Adipose tissue (tissue), 3 donors: ENCODE results near the gene PDHA1. TPM values are rescaled to one million over a fixed set of nuclear protein-coding genes. Genes with fewer than 3 reads are reported as not detected.

Experiments
- H3K27ac ChIP-seq: one replicate; pipeline ENCODE4 v1.5.1; 2013; ENCODE audit warnings: low read depth, low read length
- WGBS, 3 donors: extraction: QIAGEN DNeasy Blood & Tissue Kit; methylation state at CpG; one replicate each; pipeline ENCODE4 v1.1.7; 2013; 5-methylcytosine and 5-hydroxymethylcytosine counted together
- polyA plus RNA-seq, 3 donors: library from polyadenylated mRNA; stranded (reverse); fragments of 200-250 nt; gene quantifications; one replicate each; pipeline ENCODE4 v1.2.3, GENCODE V29; 2013
- donor health status: healthy with polysubstance abuse.
- donor health status: Bipolar disorder and iron deficiency.
- donor health status: healthy.

Gene PDHA1
- polyA plus RNA-seq, result 100 to 1,000 TPM in 1 of 3 donors, 10 to 100 TPM in 2; 91.2 to 262 (median 95.4) TPM

DNA sequence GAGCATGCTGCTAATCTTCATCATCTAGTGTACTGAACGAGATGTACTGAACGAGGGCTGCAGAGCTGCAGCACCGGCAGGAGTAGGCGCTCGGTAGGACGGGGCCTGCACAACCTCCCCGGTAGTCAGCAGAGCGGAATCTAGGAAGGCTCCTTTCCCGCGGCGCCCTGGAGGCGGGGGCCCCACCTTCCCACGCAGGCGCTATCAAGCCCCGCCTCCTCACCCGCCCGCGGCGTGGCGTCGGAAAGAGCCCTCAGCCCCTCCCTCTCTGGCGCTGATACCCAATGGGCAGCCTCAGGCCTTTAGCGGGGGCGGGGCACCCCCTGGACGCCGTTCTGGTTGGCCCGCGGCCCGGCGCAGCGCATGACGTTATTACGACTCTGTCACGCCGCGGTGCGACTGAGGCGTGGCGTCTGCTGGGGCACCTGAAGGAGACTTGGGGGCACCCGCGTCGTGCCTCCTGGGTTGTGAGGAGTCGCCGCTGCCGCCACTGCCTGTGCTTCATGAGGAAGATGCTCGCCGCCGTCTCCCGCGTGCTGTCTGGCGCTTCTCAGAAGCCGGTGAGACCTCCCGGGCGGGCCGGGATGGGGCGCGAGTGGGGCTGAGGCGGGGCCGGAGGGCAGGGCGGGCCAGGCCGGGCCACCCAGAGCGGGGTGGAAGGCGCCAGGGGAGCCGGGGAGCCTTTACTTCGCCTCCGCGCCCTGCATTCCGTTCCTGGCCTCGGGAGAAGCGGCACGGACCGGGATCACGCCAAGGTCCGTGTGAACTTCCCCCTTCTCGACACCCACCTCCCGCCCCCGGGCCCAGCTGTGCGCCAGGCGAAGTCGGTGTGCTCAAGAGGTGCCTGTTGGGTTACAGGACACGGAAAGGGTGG lies at the start of gene PDHA1:
PDHA1 (plus strand) TSS at position 393 of the 874 bp plus-strand sequence; CDS start at position 504, 111 bp downstream.
- 0 to 27% (median 0%) methylated on average over 39 to 73 of the region's 81 CpGs for WGBS, 3 donors
- no peak within 1 kb of the TSS for H3K27ac ChIP-seq

DNA sequence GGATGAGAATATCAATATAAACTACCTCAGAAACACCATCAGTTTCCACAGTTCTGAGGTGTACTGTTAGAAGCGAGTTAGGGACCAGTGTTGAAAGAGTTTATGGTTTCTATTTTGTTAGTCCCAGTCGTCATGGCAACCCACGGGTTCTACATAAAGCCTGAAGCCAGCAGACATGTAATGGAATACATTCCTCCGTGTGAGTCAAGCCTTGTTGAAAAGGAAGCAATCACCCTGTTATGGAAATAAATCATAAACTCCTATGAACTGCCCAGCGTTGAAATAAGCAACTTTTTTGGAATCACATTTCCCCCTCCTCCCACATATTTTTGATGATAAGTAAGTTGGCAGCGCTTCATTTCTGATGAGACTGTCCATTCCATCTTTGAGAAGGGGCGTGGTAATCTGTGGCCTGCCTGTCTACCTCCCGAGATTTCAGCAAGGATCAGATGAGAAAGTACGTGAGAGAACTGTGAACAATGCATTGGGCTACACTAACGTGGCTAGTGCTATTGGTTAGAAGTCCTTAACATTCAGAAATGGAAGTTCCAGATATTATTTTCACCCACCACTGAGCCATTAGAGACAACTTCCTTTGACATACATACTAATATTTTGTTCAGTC lies 40.4 kb upstream of the PDHA1 start:
- 42 to 64% (median 50%) methylated on average over 10 of the region's 10 CpGs for WGBS, 3 donors
- H3K27ac ChIP-seq, result no peak overlapping the region

DNA sequence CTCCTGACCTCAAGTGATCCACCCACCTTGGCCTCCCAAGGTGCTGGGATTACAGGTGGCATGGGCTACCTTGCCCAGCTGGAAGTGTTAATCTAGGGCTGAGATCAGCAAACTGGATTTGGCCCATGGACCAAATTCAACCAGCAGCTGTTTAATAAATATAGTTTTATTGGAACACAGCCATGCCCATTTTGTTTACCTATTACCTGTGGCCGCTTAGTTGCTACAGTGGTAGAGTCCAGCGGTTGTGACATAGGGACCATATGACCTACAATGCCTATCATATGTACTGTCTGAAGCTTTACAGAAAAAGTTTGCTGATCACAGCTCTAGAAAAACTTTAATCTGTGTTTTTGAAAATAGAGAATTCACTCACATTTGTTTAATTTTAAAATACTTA lies 17.2 kb upstream of the PDHA1 start:
- H3K27ac ChIP-seq, result no peak overlapping the region
- WGBS, 3 donors, result 35 to 91% (median 86%) methylated on average over 2 of the region's 2 CpGs

DNA sequence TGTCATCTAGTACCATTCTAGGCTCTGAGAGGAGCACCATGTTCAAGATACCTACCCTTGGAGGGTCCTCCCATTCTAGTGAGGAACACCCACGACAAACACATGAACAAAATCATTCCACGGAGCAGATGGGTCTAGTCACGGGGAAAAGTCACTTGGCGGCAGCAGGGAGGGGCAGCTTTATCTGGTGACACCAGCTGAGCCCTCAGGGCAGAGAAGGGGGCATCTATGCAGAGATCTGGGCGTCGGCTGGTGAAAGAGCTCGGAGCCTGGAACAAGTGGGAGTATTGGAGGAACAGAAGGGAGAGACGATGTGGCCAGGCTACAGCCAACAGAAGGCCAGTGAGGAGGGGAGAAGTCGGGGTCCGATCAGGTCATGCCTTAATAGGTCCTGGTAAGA lies 11.9 kb upstream of the PDHA1 start:
- 82 to 93% (median 87%) methylated on average over 10 of the region's 10 CpGs for WGBS, 3 donors
- no peak overlapping the region for H3K27ac ChIP-seq

DNA sequence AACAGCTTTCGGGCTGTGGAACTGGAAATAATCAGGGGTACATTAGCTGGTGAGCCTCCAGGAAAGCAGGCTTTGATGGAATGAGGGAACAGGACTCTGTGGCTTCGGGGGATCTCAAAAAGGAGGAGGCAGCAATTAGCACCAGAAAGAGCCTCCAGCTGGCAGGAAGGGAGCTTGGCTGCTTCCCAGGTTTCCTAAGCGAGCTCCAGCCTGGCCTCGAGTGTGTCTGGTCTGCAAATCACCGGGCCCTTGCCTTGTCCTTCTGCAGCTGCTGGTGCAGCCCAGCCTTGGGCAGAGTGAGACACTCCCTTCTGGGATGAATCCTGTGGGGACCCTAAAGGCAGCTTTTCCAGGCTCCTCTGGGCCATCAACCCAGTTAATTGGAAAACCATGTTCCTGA lies 10.7 kb upstream of the PDHA1 start:
- no peak overlapping the region for H3K27ac ChIP-seq
- WGBS, 3 donors, result 25 to 82% (median 51%) methylated on average over 1 to 5 of the region's 5 CpGs

DNA sequence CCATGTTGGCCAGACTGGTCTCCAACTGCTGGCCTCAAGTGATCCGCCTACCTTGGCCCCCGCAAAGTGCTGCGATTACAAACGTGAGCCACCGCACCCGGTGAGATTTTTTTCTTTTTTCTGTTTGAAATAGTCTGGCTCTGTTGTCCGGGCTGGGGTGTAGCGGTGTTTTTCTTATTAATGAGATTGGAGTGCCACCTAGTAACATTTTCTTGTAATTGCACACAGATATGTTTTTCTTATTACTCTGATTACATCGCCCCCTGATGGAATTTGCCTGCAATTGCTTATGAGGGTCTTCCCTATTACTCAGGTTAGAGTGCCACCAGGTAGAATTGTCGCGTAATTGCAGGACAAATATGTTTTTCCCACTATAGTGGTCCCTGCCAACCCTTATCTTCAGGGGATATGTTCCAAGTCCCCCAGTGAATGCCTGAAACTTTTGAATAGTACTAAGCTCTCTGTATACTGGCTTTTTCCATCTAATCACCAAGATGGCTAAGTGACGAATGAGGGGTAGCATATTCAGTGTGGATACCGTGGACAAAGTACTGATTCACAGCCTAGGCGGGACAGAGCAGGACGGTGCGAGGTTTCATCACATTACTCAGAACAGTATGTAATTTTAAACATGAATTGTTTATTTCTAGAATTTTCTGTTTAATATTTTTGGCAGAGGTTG lies 8.6 kb upstream of the PDHA1 start:
- no peak overlapping the region for H3K27ac ChIP-seq
- 63 to 72% (median 67%) methylated on average over 16 of the region's 16 CpGs for WGBS, 3 donors

DNA sequence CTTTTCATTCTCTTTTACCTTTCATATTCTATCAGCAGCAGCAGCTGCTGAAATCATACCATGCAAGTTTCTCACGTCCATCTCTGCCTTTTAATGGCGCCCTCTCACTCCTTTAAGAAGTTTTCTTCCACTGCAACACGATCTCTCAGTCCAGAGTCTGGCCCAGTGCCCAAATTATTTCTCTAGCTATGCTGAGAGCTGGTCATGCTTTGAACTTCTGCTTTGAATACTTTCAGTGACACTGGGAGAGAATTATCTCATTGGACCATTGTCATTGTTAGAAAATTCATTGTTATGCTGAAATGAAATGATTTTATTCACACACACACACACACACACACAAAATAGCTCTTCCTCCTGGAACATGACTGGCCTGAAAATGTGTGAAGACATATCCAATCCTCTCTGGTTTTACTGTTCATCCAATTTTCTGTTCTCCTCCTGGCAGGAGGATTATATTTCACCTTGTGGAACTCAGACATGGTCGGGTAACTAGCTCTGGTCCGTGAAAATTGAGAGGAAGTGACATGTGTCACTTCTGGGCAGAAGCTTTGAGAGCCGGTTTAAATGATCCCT lies 1.3 kb upstream of the PDHA1 start:
- 39 to 56% (median 44%) methylated on average over 6 of the region's 6 CpGs for WGBS, 3 donors
- no peak overlapping the region for H3K27ac ChIP-seq

DNA sequence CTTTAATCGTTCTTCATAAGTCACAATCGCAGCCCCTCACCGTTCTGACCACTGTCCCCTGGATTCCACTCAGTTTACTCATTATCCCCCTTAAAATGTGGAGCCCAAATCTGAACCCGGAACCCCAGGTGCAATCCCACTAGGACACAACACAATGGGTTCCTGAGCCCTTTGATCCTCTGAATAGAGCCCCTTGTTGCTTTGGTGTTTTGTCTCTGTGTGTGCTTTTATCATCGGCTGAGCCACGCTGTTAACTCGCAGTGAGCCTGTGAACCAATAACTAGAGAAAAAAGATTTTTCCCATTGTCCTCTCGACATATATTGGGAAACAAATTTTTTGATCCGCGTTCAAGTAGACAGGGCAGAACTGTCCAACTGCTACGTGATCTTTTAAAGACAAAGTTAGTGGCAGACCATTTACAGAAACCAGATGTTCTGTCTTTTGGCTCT lies 617 bp upstream of the PDHA1 start:
- H3K27ac ChIP-seq, result no peak overlapping the region
- 31 to 51% (median 40%) methylated on average over 11 of the region's 11 CpGs for WGBS, 3 donors

DNA sequence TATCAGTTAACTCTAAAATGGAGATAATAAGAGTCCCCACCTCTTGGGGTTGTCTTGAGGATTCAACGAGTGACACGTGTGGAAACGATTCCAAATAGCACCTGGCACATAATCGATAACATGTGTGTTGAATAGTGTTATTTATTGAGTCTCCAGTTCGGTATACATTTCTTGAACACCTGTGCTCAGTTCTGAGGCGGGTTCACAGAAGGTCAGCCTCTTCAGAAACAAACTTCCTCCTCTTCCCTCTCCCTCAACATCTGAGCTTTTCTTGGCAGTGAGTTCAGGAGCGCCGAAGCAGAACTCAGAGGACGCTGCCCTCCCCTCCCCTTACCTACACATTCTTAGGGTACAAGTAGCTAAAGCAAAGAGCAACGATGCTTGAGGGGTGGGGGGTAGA lies 934 bp downstream of the PDHA1 start:
- H3K27ac ChIP-seq, result no peak overlapping the region
- 2 to 28% (median 4%) methylated on average over 10 of the region's 10 CpGs for WGBS, 3 donors

DNA sequence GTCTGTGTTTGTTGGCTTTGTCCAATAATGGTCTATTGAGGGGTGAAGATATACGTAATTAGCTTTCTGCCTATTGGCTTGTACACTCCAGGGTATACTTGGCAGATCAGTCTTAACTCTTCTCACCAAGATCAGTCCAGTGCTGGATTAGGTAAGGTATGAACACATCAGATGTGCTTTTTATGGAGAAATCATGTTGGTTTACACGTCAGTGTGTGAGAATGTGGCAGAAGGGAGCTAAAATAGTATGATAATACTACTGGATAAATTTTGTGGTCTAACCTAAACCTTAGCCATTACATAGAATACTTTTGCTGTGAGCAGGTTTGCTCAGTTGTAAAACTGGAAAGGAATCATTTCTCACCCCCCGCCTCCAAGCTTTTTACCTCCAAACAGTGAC lies 4.2 kb downstream of the PDHA1 start:
- H3K27ac ChIP-seq, result no peak overlapping the region
- 58 to 72% (median 65%) methylated on average over 3 of the region's 3 CpGs for WGBS, 3 donors

DNA sequence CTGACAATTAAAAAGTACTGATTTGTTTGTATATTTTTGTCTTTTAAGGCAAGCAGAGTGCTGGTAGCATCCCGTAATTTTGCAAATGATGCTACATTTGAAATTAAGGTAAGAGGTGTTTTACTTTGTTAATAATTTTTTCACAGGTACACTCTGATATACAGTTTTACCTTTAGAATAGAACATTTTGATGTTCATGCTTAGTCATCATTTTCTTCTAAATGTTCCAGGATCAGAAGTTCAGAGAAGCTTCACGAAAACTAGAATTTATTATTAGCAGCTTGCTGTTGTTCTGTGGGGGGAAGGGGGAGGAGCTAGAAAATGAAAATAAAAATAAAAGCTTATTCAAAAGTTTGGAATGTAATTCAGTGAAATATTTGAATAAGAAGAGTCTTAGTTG lies 5.5 kb downstream of the PDHA1 start:
- no peak overlapping the region for H3K27ac ChIP-seq
- WGBS, 3 donors, result 77 to 91% (median 82%) methylated on average over 2 of the region's 2 CpGs

DNA sequence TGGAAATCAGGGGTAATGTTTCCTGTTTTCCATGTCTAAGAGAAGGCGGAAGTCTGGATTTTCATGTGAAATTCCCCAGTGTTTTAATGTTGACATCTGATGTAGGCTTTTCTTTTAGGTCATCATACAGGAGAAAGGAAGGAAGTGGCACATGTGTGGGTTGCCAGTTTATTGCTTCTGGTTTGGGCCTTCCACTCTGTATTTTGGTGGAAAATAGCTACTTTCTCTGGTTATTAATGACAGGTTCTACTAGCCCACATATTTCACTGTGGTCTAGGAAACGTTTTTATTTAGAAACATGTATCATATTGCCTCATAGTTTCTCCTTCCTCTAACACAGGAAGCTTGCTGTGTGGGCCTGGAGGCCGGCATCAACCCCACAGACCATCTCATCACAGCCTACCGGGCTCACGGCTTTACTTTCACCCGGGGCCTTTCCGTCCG lies 7.2 kb downstream of the PDHA1 start:
- H3K27ac ChIP-seq, result no peak overlapping the region
- 32 to 75% (median 61%) methylated on average over 8 of the region's 8 CpGs for WGBS, 3 donors

DNA sequence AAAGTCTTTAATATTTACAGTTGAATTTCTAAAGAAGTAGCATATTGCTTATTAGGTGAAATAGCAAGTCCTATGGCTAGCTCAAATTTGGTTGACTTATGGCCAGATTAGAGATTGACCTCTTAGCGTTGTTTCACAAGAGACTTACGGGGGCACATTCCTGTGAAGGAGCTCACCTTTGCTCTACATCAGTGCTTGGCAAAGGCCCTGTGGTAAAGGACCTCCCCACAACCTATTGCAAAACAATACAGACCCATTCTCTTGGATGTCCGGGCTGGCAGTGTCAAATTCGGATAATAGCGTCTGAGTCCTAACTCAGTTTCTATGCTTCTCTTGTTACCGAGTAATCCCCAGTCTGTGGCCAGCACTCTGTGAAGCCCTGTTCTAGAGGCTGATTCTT lies 10.9 kb downstream of the PDHA1 start:
- WGBS, 3 donors, result 85 to 88% (median 87%) methylated on average over 6 of the region's 6 CpGs

DNA sequence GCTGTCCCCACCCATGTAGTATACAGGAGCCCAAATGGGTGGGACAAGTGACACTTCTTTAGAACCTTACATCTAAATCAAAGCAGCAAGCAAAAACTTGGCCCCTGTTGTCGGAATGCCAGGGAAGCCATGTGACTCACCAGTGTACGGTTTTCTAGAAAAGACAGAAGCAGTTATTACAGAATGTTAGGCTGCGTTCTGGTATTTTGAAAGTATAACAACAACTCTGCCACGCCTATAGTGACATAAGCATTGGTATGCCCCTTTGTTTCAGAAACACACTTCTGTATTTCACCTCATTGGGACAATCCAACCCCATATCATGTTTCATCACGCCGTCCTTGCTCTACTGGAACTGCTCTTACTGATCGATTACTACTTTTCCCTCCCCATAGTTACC lies 14.8 kb downstream of the PDHA1 start:
- WGBS, 3 donors, result 62 to 88% (median 78%) methylated on average over 7 of the region's 7 CpGs
- no peak overlapping the region for H3K27ac ChIP-seq

More for the DNA sequence above, 10.9 kb downstream of the PDHA1 start:
- no peak overlapping the region for H3K27ac ChIP-seq

DNA sequence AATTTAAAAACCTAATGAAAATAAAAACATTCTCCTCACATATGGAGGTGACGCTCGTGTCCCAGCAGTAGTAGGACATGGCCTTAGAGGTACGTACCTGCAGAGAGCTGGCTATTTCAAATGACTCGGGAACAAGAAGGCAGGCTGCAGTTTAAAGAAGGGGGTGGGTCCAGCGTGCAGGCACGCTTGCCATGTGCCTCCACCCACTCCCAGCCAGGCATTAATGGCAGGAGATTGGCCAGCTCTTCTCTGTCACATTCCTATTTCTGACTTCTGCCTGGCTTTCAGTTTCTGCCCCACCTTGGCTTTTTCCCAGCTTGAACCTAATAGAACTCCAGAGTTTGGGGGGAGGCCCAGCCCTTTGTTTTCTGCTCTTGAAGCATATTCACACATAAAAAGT lies 17.2 kb downstream of the PDHA1 start:
- WGBS, 3 donors, result 75 to 100% (median 89%) methylated on average over 4 to 6 of the region's 6 CpGs
- no peak overlapping the region for H3K27ac ChIP-seq

DNA sequence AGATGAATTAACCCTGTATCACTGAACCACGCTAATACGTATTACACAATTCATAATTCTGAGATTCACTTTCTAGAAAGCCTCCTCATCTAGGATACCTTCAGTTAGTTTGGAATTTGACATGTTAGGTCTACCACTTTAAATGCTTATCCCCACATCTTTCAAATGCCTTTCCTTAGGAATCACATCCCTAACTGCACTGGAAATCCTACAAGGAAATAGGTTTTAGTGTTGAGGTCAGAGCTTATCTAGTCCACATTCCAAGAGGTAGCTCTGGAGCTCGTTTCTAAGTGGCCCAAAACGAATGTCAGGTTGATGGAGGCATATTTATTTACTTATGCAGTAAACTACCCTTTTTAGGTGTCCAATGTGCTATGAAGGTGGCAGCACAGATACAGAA lies 18.0 kb downstream of the PDHA1 start:
- no peak overlapping the region for H3K27ac ChIP-seq
- WGBS, 3 donors, result 60 to 82% (median 65%) methylated on average over 4 of the region's 4 CpGs

DNA sequence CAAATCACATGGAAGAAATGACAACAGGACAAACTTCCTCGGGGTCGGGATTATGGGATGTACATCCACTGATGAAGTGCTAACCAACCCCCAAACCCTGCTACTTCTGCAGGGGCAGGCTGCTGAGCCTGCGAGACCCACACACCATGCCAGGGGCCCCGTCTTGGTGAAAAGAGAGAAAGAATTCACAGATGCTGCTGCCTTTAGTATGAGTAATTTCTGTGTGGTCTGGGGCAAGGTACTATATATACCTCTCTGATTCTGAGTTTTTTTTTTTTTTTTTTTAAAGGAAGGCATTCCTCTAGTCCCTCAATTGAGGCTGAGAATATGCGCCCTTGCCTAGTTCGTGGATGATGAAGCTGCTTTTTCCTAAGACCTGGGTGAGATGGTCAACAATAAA lies 24.8 kb downstream of the PDHA1 start:
- WGBS, 3 donors, result 86 to 94% (median 92%) methylated on average over 4 to 6 of the region's 6 CpGs
- H3K27ac ChIP-seq, result no peak overlapping the region

DNA sequence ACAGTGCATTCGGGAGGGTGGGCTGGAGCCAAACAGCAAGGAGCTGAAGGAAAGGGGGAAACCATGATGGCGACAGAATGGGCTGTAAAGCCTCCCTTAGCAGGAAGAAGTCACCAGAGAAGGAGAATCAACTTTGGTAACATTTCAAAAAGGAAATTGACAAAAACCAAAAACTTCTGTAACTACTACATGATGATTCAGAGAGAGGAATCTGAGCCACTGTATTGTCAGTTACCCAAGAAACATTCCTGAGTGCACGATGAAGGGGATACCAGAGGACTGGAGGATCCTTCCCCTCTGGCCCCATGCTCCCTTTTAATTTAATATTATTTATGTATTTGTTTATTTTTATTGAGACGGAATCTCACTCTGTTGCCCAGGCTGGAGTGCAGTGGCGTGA lies 26.3 kb downstream of the PDHA1 start:
- H3K27ac ChIP-seq, result no peak overlapping the region
- 69 to 87% (median 74%) methylated on average over 4 to 5 of the region's 5 CpGs for WGBS, 3 donors

DNA sequence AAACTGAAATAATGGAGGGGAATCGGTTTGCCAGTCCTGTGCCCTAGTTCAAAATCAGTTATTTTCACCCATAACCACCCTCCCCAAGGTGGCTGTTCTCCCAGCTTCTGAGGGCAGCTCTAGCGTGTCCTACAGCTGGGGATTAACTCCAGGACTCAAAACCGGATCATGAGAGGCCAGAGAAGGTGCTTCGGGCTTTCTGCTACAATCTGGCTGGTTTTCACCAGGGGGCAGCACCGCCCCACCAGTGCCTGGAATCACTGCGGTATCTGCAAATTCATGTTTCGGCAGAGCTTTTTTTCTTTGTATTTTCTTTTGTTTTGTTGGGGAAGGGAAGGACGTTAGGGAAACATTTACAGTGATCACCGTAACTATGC lies 28.4 kb downstream of the PDHA1 start:
- WGBS, 3 donors, result 0 to 19% (median 1%) methylated on average over 9 of the region's 9 CpGs
- H3K27ac ChIP-seq, result no peak overlapping the region
